GM12878 (cell line): ENCODE measurements around the gene PDE1C. TPM values are rescaled to one million over a fixed set of nuclear protein-coding genes. Genes with fewer than 3 reads are reported as not detected.

Experiments
- ATAC-seq: fragments of 200-7000 bp; cut with Tn5 transposase; 3 replicates; pipeline ENCODE4 v1.9.1; 2020; ENCODE audit warnings: mild to moderate bottlenecking, moderate library complexity
- BruUV-seq: library from RNA; stranded (reverse); fragments of 400-500 nt; replicated peaks from 2 replicates; lab custom pipeline; 2021; lab: Mats Ljungman, UMichigan
- CTCF ChIA-PET: fragments of 300-600 bp; sonication (Branson Sonifier 250); formaldehyde crosslinking; extraction: SDS; loops from one replicate; lab custom pipeline; 2021; ENCODE audit warnings: inconsistent platforms; lab: Yijun Ruan, JAX
- POLR2A ChIA-PET: fragments of 350-600 bp; formaldehyde crosslinking; extraction: SDS; loops from one replicate; lab custom pipeline; 2021; ENCODE audit warnings: inconsistent platforms; lab: Charles Lee
- RAD21 ChIA-PET: fragments of 300-600 bp; sonication (Branson Sonifier 250); formaldehyde crosslinking; loops from one replicate; lab custom pipeline; 2023; ENCODE audit warnings: antibody characterized with exemption; ENCODE audit not compliant: unreplicated experiment; lab: Charles Lee
- SMC1A ChIA-PET: fragments of 300-600 bp; sonication (Branson Sonifier 250); formaldehyde crosslinking; loops from one replicate; lab custom pipeline; 2023; ENCODE audit not compliant: unreplicated experiment, uncharacterized antibody; lab: Charles Lee
- DNase-seq: peaks from one replicate; pipeline ENCODE4 v3.0.0-alpha.2; 2011; ENCODE audit warnings: low read depth, low spot score
- FAIRE-seq: peaks from 3 replicates; lab custom pipeline; 2011; peaks lifted over from hg19 to GRCh38; lab: Jason Lieb, UNC
- H2AFZ ChIP-seq: 2 replicates; pipeline ENCODE4 v1.6.0; 2011; ENCODE audit warnings: low read depth, low read length, control low read depth; ENCODE audit not compliant: control insufficient read depth
- H3K27ac ChIP-seq: 2 replicates; pipeline ENCODE4 v1.5.1; 2011; ENCODE audit warnings: control low read depth; ENCODE audit not compliant: control insufficient read depth, insufficient read depth
- H3K27me3 ChIP-seq, 2 experiments: replicated peaks in 1 of 2; 2 replicates each; pipeline versions ENCODE4 v1.6.0 to v1.6.1; 2011; ENCODE audit warnings: low read length in 1 of 2; ENCODE audit not compliant: control insufficient read depth in 2 of 2, insufficient read depth in 2 of 2
- H3K36me3 ChIP-seq, 2 experiments: 2 replicates each; pipeline ENCODE4 v1.5.1; 2011; ENCODE audit warnings: low read length in 1 of 2; ENCODE audit not compliant: control insufficient read depth in 2 of 2, insufficient read depth in 2 of 2
- H3K4me1 ChIP-seq: 2 replicates; pipeline ENCODE4 v1.6.1; 2011; ENCODE audit warnings: mild to moderate bottlenecking, low read length, moderate library complexity, mixed read lengths; ENCODE audit not compliant: control insufficient read depth, insufficient read depth
- H3K4me2 ChIP-seq: 2 replicates; pipeline ENCODE4 v1.6.0; 2011; ENCODE audit warnings: control low read depth; ENCODE audit not compliant: control insufficient read depth, insufficient read depth
- H3K4me3 ChIP-seq: fragments of 200-600 bp; sonication (generic); 2 replicates; pipeline ENCODE4 v1.5.1; 2016
- H3K79me2 ChIP-seq: 2 replicates; pipeline ENCODE4 v1.6.0; 2011; ENCODE audit warnings: low read length; ENCODE audit not compliant: control insufficient read depth, insufficient read depth
- H3K9ac ChIP-seq: 2 replicates; pipeline ENCODE4 v1.8.0; 2011; ENCODE audit warnings: low read length, control low read depth, mixed read lengths; ENCODE audit not compliant: control insufficient read depth, insufficient read depth
- H3K9me3 ChIP-seq: replicated peaks from 3 replicates; pipeline ENCODE4 v1.5.1; 2011; ENCODE audit warnings: mild to moderate bottlenecking, low read length; ENCODE audit not compliant: control insufficient read depth, insufficient read depth
- H4K20me1 ChIP-seq: 2 replicates; pipeline ENCODE4 v1.6.0; 2011; ENCODE audit not compliant: control insufficient read depth, insufficient read depth
- ASH2L ChIP-seq: fragments of 300-600, 200-600 bp; sonication (generic); IDR thresholded peaks from 2 replicates; pipeline ENCODE4 v1.6.1; 2017; ENCODE audit warnings: low read depth, mild to moderate bottlenecking, borderline replicate concordance
- BACH1 ChIP-seq: fragments of 450-650 bp; IDR thresholded peaks from 2 replicates; pipeline ENCODE4 v1.6.1; 2017; ENCODE audit warnings: mild to moderate bottlenecking, borderline replicate concordance
- CHD4 ChIP-seq: fragments of 200-600 bp; sonication (generic); IDR thresholded peaks from 2 replicates; pipeline ENCODE4 v1.6.1; 2016; ENCODE audit warnings: mild to moderate bottlenecking
- ESRRA ChIP-seq: IDR thresholded peaks from 2 replicates; pipeline ENCODE4 v1.6.1; 2012; ENCODE audit warnings: mild to moderate bottlenecking, low read length, improper control_type of control experiment
- MXI1 ChIP-seq: fragments of 150-350 bp; IDR thresholded peaks from 2 replicates; pipeline ENCODE4 v1.6.1; 2011; ENCODE audit warnings: low read depth, mild to moderate bottlenecking, inconsistent platforms, low read length, improper control_type of control experiment
- NBN ChIP-seq: fragments of 450-650 bp; IDR thresholded peaks from 2 replicates; pipeline ENCODE4 v1.6.1; 2016
- NRF1 ChIP-seq: conservative IDR thresholded peaks from 2 replicates; pipeline ENCODE4 v1.6.1; 2011; ENCODE audit warnings: mild to moderate bottlenecking, low read depth, low read length, improper control_type of control experiment
- SIN3A ChIP-seq: IDR thresholded peaks from 2 replicates; pipeline ENCODE4 v1.6.1; 2012; ENCODE audit warnings: low read depth, low read length, improper control_type of control experiment
- SIX5 ChIP-seq: IDR thresholded peaks from 2 replicates; pipeline ENCODE4 v1.6.1; 2011; ENCODE audit warnings: mild to moderate bottlenecking, low read depth, low read length, moderate library complexity; ENCODE audit not compliant: severe bottlenecking
- WRNIP1 ChIP-seq: IDR thresholded peaks from 2 replicates; pipeline ENCODE4 v1.6.1; 2011; ENCODE audit warnings: low read depth, low read length, improper control_type of control experiment, borderline replicate concordance
- YY1 ChIP-seq: IDR thresholded peaks from 2 replicates; pipeline ENCODE4 v1.6.1; 2011; ENCODE audit warnings: low read depth, mild to moderate bottlenecking, low read length
- ZSCAN29 ChIP-seq: fragments of 450-650 bp; IDR thresholded peaks from 2 replicates; pipeline ENCODE4 v1.6.1; 2017; ENCODE audit warnings: mild to moderate bottlenecking, moderate library complexity
- WGBS: methylation state at CpG from one replicate; pipeline ENCODE4 v1.1.6; 2016; ENCODE audit warnings: low lambda C conversion rate; ENCODE audit not compliant: insufficient replicate concordance, insufficient coverage; ENCODE audit errors: missing lambda C conversion rate; 5-methylcytosine and 5-hydroxymethylcytosine counted together
- in situ Hi-C: fragments of 300-500 bp; cut with MboI; formaldehyde crosslinking; loops from 9 replicates; pipeline ENCODE4 v1.14.3; 2018; ENCODE audit warnings: mixed read lengths
- intact Hi-C: fragments of 100-400 bp; cut with micrococcal nuclease; formaldehyde crosslinking; loops from one replicate; pipeline ENCODE4 v1.14.2; 2022; ENCODE audit not compliant: unreplicated experiment
- polyA plus RNA-seq, 11 experiments: library from polyadenylated mRNA; depleted of rRNA in 4 of 11; unstranded in 6 of 11; stranded (reverse) in 5 of 11; fragments of >200 nt; fragmentation: Nextera tagmentation in 4 of 11; fragmentation: Illumina TruSeq in 1 of 11; extraction: Ambion mirVana in 4 of 11; extraction: Trizol in 1 of 11; gene quantifications; 1 replicate in 1 of 11; 2 replicates in 10 of 11; pipeline versions ENCODE4 v1.2.1 to v1.2.3, GENCODE V29; 2011 to 2016; ENCODE audit warnings: inconsistent platforms in 2 of 11, missing spikeins in 2 of 11, low read depth in 1 of 11
- total RNA-seq, 4 experiments: library from RNA; depleted of rRNA in 3 of 4; stranded (reverse); fragments of >200 nt in 3 of 4; fragmentation: Illumina TruSeq in 1 of 4; extraction: Trizol in 1 of 4; gene quantifications; 2 replicates each; pipeline versions ENCODE4 v1.2.1 to v1.2.3, GENCODE V29; 2013 to 2021
- TF ChIP-seq, protein P1 (sequence below): fragments of 450-650 bp; IDR thresholded peaks from 2 replicates; pipeline ENCODE4 v1.6.1; 2017; ENCODE audit warnings: low read depth, mild to moderate bottlenecking, moderate library complexity
- TF ChIP-seq, protein P2 (sequence below), 3 experiments: IDR thresholded peaks in 2 of 3; conservative IDR thresholded peaks in 1 of 3; 2 replicates each; pipeline ENCODE4 v1.5.1; 2011; ENCODE audit warnings: low read depth in 3 of 3, low read length in 3 of 3, mild to moderate bottlenecking in 3 of 3, control low read depth in 2 of 3, moderate library complexity in 2 of 3, inconsistent platforms in 1 of 3, mixed read lengths in 1 of 3; ENCODE audit not compliant: control insufficient read depth in 2 of 3, insufficient read depth in 1 of 3; ENCODE audit errors: extremely low read depth in 1 of 3
- TF ChIP-seq, protein P3 (sequence below): IDR thresholded peaks from 2 replicates; pipeline ENCODE4 v1.6.1; 2011; ENCODE audit warnings: borderline replicate concordance, low read depth, mild to moderate bottlenecking, moderate library complexity, mixed read lengths, low read length; ENCODE audit not compliant: insufficient read depth; ENCODE audit errors: extremely low read length

PDE1C gene
- total and polyA plus RNA-seq, 10 of the 15 experiments (the other 5 are each of a cell fraction or from before 2014, with no cell fraction given): 0.29 to 2.3 (median 0.70) TPM

DNA sequence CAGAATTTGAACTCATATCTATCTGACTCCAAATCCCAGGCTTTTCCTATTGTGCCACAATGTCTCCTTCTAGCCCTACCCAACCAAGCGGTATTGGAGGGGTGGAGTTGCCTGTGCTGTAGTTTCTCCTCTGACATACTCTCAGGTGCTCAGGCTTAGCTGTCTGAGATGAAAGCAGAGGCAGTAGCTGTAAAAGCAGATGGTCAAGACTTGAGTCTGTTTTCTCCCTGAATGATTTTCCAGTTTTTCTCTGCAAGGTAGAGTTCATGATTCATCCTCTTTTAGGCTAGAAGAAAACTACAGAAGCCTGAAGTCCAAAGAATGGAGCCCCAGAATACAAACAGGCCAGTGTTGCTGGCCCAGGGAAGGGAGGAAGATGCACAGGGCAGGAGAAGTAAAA, 130.0 kb downstream of the PDE1C start:
- 95% methylated on average over 1 of the region's 1 CpG for WGBS
- no peak for FAIRE-seq
- intact Hi-C loops: no loop called here
- ATAC-seq: no peak
- in situ Hi-C loops: no loop called here
- Histone ChIP-seq H3K79me2 (no peaks in the 10 kb centered on the region), H3K4me2 (no peak overlapping the region), H3K9ac (no peak overlapping the region), H3K36me3 (no peaks in the 10 kb centered on the region), H3K4me3 (no peak overlapping the region), H4K20me1 (no peaks in the 10 kb centered on the region), H3K27ac (no peak overlapping the region), H2AFZ (no peak overlapping the region), H3K27me3 (no peaks in the 10 kb centered on the region), H3K9me3 (no peaks in the 10 kb centered on the region; the same call in 2 of the 3 replicates), H3K4me1 (no peaks in the 10 kb centered on the region)
- no peak for DNase-seq
- no TSS peak for BruUV-seq
- no peak for TF ChIP-seq CHD4
- POLR2A ChIA-PET: no interaction called here
- RAD21 ChIA-PET: no interaction called here
- CTCF ChIA-PET: no interaction called here
- SMC1A ChIA-PET: no interaction called here

DNA sequence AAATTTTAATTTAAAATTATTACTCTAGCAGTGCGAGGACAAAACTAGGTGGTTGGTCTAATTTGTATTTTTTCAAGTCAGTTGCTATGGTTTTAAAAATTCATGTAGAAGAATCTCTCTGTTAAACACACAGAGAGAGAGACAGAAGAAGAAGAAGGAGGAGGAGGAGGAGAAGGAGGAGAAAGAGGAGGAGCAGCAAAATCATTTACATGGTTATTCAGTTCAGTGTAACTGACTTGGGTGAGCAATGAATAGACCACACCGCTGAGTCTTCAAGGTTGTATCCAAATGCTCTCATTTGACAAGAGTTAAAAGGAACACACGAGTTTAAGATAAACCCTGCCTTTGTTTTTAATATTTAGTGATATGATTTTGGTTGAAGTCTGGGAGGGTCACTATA, 131.1 kb downstream of the PDE1C start:
- no peak for FAIRE-seq
- H3K9me3 ChIP-seq: no peaks in the 10 kb centered on the region; the same call in 2 of the 3 replicates
- TF ChIP-seq ASH2L (no peak), WRNIP1 (no peak), ESRRA (no peak), NBN (no peak), ZSCAN29 (no peak), NRF1 (no peak), MXI1 (no peak), SIN3A (no peak), BACH1 (no peak), SIX5 (no peak), YY1 (no peak)
- TF ChIP-seq, protein P1, sequence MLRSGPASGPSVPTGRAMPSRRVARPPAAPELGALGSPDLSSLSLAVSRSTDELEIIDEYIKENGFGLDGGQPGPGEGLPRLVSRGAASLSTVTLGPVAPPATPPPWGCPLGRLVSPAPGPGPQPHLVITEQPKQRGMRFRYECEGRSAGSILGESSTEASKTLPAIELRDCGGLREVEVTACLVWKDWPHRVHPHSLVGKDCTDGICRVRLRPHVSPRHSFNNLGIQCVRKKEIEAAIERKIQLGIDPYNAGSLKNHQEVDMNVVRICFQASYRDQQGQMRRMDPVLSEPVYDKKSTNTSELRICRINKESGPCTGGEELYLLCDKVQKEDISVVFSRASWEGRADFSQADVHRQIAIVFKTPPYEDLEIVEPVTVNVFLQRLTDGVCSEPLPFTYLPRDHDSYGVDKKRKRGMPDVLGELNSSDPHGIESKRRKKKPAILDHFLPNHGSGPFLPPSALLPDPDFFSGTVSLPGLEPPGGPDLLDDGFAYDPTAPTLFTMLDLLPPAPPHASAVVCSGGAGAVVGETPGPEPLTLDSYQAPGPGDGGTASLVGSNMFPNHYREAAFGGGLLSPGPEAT: no peak
- TF ChIP-seq, protein P2, sequence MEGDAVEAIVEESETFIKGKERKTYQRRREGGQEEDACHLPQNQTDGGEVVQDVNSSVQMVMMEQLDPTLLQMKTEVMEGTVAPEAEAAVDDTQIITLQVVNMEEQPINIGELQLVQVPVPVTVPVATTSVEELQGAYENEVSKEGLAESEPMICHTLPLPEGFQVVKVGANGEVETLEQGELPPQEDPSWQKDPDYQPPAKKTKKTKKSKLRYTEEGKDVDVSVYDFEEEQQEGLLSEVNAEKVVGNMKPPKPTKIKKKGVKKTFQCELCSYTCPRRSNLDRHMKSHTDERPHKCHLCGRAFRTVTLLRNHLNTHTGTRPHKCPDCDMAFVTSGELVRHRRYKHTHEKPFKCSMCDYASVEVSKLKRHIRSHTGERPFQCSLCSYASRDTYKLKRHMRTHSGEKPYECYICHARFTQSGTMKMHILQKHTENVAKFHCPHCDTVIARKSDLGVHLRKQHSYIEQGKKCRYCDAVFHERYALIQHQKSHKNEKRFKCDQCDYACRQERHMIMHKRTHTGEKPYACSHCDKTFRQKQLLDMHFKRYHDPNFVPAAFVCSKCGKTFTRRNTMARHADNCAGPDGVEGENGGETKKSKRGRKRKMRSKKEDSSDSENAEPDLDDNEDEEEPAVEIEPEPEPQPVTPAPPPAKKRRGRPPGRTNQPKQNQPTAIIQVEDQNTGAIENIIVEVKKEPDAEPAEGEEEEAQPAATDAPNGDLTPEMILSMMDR (IDR thresholded peaks at IDR 0.05 in 2 of 3, conservative IDR thresholded peaks at IDR 0.05 in 1 of 3; ENCODE audit: control insufficient read depth in 2 of 3, extremely low read depth in 1 of 3, insufficient read depth in 1 of 3, low read depth in 3 of 3, low read length in 3 of 3): no peak
- TF ChIP-seq, protein P3, sequence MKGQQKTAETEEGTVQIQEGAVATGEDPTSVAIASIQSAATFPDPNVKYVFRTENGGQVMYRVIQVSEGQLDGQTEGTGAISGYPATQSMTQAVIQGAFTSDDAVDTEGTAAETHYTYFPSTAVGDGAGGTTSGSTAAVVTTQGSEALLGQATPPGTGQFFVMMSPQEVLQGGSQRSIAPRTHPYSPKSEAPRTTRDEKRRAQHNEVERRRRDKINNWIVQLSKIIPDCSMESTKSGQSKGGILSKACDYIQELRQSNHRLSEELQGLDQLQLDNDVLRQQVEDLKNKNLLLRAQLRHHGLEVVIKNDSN: no peak

More for the DNA sequence above, 131.1 kb downstream of the PDE1C start:
- Histone ChIP-seq H3K9ac (no peak overlapping the region), H3K4me2 (no peak overlapping the region), H3K4me1 (no peaks in the 10 kb centered on the region), H3K79me2 (no peaks in the 10 kb centered on the region), H3K4me3 (no peak overlapping the region), H4K20me1 (no peaks in the 10 kb centered on the region), H3K36me3 (no peaks in the 10 kb centered on the region), H2AFZ (no peak overlapping the region), H3K27me3 (no peaks in the 10 kb centered on the region), H3K27ac (no peak overlapping the region)
- no peak for DNase-seq
- no peak for ATAC-seq
- in situ Hi-C loops (no loop called here), intact Hi-C loops (no loop called here)
- CTCF ChIA-PET: no interaction called here
- POLR2A ChIA-PET: no interaction called here
- WGBS: 4% methylated on average over 3 of the region's 3 CpGs
- RAD21 ChIA-PET: no interaction called here
- BruUV-seq: no TSS peak
- SMC1A ChIA-PET: interaction anchor here (0.6 to 1.8 kb wide), 6 partner anchors 25 to 156 kb away, joined by 3 to 6 read pairs (median 4); no protein-coding TSS in a partner anchor
